Activated effector memory CD4-positive, alpha-beta T cell treated with Interleukin-2 at 50 U/mL for 16 hours (primary cell): Measurements from ENCODE around the gene IFI16.

Experiments used
- DNase-seq: peaks from one replicate; pipeline ENCODE4 v3.0.0-alpha.2; 2020

The IFI16 gene

DNA sequence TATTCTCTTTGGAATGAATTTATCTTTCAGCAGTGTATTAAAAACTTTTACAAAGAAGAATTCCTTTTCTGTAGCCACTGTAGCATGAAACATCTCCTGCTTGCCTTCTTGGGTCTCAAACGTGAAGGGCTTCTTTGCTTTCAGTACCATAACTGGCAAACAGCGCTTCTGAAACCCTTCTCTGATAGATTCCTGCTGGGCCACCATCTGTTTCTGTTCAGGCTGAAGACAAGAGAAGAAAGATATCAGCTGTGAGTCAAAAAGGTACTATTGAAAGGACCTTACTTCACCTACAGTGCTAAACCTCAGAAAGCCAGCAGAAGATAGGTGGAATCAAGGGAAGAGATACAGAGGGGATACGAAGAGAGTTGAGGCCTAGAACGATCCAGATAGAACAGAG, 56.4 kb downstream of the IFI16 start:
- no peak for DNase-seq

DNA sequence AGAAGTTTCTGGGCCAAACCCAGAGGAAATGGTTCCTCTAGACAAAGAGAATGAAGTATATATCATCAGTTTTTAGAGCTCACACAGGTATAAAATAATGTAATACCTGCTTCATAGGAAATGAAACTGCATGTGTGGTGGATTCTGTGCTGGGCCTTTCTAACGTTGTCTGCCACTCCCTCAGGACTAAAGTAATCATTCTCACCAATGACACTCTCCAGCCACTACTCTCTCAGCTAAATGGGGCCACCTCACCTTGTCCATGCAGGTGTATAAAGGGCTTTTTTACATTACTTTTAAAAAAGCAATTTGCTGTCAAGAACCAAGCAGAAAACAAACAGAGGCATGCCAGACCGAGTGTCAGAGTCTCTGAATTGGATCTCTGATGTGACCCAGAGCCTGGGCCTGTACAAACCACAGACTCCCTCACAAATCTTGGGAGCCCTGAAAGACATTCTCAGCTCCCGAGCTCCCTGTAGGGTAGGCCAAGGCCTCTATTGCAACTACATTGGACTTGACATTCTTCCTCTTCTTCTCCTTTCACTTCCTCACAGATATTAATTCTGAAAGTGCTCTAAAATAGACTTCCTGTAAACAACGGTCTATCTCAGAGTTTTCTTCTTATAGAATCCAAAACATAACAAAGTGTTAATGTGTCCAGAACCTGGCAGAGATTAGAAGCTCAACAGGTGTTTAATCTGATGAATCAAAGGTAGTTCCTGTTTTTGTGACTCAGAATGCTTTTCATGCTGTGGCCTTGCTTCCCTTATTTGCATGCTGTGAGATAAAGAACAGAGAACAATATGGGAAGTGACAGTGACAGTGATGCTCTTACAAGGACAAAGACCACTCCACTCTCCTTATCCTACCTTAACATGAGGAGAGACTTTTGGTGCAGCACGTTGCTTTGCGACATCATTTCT, 58.3 kb downstream of the IFI16 start:
- no peak for DNase-seq

DNA sequence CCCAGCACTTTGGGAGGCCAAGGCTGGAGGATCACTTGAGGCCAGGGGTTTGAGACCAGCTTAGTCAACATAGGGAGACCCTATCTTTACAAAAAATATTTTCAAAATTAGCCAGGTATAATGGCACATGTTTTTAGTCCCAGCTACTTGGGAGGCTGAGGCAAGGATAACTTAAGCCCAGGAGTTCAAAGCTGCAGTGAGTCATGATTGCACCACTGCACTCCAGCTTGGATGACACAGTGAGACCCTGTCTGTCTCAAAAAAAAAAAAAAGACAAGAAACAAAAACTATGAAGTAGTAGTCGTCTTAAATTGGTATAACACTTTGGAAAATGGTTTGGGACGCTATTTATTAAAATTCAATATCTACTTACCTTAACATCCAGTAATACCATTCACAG, 59.2 kb downstream of the IFI16 start:
- DNase-seq = no peak

DNA sequence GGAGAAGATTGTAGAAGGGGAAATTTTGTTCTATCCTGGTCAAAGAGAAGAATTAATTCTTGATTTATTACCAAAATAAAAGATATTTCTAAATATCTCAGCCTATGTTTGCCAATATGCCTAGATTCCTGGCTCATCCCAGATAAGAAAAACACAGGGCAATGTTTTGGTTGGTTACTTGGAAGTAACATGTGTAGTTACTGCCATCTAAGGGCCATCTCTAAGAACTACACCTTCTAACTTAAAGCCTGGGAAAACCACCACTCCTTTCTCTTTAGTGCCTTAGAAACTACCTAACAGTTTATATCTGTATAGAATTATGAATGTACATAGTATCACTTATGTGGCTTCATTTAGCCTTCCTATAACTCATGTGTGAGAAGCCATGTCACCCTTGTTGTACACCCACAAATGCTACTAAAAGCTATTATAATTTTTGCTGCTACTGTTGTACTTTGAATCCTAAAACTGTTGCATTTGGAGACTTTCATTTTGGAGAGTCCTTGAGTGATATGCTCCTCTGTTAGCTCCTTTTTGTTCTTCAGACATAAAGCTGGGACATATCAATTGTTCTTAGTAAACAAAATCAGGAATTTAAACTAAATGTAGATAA, 62.4 kb downstream of the IFI16 start:
- DNase-seq = no peak

DNA sequence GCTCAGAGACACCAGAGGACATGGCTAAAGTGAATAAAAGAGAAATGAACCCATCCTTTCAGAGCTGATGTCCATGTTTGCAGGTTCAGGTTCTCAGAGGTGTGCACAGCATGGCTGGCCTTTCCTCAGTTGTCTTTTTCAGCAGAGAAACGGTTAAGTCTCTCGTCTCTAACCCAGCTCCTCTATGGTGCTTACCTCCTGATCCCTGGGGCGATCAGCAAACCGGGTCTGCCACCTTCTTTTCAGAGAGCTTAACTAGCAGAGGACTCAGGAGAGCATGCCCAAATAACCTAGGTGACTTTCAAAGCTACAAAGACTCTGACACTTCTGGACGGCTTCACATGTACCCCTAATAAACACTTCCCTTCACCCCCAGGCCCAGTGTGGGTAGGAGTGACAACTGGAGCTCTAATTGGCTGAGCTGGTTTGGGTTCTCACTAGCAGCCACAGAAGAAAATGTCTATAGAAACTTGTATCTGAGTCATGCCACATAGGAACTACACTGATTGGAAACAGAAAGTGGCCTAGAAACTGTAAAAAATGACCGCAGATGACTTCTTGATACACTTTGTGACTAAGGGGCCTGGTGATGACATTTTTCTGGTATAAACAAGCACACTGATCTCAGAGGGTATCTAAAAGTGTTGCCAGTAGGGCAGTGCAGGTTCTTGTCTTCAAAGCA, 66.9 kb downstream of the IFI16 start, which contains the start of gene AIM2:
TSS of gene AIM2 (minus strand) at position 329 of the 682 bp plus-strand sequence. CDS start 3,267 bp downstream, outside the sequence.
- peak; percentile 46 for DNase-seq

DNA sequence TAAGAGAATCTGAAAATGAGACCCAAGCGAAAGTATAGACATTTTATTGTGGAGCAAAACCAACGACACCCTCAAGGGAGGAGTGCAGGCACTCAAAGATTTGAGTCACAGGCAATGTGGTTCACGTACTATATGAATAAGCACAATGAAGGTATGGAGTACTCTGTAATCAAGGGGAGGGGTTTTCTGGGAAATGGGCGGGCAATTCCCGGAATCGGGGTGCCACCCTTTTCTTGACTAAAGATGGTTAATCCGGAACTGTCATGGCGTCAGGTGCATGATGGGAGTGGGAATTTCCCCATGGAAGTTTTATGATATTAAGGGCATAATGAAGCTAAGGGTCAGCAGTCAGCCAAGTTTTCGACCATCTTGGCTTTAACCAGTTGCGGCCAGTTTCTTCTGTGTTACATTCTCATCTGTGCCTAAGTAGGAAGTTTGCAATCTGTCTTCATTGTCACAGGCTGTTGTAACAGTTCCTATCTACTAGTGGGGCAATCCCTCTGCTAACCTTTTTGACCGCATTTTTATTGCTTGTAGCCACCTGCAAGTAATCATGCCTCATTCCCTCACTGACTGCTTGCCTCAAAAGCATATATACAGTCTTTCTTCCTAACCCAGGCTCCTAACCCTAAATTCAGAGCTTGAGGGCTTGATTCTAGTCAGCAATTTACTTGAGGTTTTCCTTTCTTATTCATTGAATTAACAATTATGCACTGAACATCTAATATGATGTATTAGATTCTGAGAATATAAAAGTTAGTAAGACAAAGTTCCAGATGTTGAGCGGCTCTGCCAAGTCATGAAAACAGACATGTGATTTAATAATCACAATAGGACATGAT, 67.6 kb downstream of the IFI16 start:
- DNase-seq = peak; percentile 92

DNA sequence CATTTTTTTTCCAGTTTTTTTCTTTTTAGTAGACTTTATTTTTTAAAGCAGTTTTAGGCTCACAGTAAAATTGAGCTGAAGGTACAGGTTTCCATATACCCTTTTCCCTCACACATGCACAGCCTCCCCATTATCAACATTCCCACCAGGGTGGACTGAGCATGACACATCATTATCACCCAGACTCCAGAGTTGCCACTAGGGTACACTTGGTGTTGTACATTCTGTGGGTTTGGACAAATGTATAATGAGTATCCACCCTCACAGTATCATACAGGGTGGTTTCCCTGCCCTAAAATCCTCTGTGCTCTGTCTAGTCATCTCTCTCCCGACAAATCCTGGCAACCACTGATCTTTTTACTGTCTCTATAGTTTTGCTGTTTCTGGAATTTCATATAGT, 69.8 kb downstream of the IFI16 start:
- DNase-seq = no peak

DNA sequence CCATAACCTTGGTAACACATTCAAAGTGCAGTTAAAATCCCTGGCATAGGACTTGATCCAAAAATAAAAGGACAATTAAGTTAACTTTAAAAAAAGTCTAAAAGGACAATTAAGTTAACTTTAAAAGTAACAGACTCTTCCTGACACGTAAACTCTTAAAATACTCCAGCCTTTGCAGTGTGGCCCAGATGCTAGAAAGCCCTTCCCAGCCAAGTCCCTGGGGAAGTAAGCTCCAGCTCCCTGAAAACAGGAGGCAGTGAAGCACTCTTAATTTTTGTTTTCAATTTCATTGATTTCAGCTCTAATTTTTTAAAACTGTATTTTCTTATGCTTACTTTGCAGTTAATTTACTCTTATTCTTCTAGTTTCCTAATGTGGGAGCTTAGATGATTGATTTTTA, 71.9 kb downstream of the IFI16 start:
- no peak for DNase-seq

DNA sequence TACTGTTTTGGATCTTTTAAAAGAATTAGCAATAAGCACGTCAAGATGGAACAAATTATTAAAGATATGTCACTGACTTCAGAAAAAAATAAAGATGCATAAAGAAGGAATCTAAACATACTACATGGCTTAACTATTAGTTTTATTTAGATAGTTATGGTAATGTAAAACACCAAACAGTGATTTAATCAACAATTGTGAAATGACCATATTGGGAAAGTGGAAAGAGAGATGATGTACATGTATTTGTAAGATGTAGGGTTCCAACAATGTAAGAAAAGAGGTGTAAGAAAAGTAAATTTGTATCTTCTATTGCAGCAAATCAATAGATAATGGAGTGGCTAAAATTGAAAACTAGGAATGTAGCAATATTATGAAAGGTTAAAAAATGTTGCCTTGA, 73.3 kb downstream of the IFI16 start:
- DNase-seq = no peak

DNA sequence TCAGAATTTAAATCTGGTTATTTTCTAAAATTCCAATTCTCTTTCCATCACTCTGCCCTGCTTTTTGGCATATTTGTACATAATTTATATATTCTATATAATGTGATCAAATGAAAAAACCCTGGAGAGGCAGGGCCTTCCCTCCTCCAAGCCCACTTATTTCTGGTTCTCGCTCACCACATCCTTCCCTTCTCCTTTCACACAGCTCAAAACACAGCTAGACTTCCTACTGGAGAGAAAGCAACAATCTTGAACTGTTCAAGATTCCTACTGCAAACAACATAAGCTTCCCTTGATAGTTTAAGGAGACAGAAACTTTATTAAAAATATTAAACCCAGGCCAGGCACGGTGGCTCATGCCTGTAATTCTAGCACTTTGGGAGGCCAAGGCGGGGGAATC, 74.4 kb downstream of the IFI16 start:
- DNase-seq = no peak

DNA sequence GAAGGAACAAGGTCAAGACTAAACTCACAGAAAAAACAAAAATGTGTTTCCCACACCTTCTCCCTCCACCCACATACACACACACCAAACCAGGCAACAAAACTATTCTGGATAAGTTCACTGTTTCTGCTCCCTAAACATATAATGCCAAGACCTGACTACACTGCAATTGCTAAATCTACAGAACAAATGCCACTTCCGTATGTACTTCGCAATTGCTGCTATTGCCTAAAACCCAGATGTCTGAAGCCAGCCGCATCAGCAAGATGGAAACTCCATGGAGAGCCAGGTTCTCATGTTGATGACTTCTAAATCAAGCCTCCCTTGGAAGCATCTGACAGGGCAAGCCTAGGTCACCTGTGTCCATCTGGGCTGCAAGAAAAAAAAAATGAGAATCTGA, 75.2 kb downstream of the IFI16 start:
- no peak for DNase-seq

DNA sequence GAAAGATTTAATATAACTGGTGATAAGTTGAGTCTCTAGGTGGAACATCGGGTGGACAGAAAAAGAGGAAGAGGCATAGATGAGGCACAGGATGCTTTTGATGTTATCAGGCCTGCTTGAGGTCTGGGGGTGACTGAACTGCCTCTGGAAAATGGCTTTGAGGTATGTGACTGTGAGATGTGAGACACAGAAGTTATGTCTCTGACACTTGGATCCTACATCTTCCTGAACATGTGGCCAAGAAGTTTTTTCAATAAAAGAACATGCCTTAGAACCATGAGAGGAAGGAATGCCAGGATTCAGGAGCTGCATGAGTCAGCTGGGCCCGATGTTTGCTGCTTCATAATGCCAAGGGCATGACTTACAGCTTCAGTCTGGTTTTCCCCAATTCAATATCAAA, 78.3 kb downstream of the IFI16 start:
- DNase-seq = no peak

DNA sequence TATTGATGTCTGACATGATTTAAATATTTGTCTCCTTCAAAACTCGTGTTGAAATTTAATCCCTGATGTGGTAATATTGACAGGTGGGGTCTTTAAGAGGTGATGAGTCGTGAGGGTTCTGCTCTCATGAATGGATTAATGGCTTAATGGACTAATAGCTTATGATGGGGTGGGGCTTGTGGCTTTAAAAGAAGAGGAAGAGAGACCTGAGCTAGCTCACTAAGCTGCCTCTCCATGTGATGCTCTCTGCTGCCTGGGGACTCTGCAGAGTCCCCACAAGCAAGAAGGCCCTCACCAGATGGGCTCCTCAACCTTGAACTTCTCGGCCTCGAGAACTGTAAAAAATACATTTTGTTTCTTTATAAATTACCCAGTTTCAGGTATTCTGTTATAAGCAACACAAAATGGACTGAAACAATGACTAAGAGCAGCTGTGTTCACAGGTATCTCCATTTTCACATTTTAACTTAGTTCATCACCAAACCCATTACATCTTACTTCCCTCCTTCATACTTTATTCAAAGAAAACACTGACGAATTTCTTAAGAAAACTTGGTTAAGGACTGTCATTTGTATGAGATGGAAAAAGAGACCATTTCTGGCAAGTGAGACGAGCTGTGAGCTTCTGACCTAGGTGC, 79.0 kb downstream of the IFI16 start:
- DNase-seq = no peak

DNA sequence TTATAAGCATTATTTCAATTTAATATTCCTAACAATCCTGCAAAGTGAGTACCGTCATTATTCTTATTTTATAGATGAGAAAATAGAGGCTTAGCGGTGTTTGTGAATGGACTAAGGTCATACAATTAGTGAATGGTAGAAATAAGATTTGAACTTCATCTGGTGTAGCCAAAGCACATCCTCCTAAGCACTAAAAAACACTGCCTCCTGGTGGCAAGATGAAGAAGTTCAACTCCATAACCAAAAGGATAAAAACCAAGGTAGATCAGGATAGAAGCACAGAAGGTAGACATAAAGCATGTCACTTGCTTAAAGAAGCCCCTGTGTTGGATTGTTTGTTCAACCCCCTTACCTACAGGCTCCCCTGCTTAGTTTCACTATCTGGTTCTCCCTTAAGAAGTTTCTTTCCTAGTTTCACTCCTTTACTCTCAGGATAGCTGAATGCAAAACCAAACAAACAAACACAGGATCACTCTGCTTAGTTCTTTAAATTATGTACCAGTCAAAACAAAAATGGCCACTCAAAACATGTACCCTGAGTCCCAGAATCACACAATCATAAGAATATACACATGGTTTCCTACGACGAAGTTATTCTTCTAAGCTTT, 79.6 kb downstream of the IFI16 start:
- DNase-seq = no peak

DNA sequence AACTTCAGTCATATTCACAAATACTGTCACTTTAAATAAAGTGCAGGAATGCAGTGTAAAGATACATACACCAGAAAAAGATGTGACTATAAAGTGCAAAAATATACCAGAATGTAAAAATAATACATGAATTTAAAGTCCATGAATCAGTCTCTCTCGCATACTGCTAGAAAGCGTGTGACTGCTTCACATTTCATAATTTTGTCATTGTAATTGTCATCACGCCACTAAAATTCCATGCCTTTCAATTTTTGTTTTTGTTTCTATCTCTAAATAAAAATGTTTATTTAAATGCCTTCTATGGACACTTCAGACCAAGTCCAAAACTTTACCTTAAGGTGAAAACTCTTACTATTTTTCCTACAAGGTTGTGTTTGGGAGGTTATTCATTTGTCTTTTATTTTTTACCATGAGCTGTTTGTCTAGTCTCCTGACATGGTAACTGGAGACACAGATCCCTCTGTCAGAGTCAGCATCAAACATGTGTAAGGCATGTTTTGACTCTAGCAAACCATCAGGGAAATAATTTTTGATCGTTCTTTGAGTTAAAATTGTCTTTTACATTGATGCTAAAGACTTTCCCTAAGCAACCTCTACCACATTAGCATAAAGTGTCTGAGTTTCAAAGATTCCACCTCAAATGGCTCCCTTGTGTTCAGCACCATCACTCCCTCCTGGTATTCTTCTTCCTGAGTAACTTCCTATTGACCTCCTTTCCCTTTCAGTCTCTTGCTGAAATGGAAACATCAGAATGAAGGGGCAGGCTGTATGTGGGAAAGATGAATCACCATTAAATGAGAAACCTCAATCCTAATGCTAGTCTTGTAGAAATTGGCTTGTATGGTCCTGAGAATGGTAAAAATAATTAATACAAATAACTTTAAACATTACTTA, 80.8 kb downstream of the IFI16 start:
- no peak for DNase-seq

DNA sequence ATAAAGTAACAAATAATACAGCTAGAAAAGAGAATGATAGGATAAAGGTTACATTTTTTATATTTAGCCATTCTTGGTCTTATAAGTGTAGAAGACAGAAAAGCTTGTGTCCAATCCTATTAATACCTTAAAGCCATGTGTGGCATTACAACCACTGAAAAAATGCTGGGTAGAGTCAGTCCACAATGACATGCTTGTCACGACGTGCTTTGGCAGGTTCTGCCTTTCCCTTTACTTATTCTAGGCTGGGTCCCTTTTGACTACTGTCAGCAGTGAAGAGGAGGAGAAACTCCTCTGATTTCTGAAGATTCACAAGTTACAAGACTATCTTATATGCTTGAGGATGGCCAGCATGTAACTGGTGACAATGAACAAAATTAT, 81.5 kb downstream of the IFI16 start:
- DNase-seq = no peak

DNA sequence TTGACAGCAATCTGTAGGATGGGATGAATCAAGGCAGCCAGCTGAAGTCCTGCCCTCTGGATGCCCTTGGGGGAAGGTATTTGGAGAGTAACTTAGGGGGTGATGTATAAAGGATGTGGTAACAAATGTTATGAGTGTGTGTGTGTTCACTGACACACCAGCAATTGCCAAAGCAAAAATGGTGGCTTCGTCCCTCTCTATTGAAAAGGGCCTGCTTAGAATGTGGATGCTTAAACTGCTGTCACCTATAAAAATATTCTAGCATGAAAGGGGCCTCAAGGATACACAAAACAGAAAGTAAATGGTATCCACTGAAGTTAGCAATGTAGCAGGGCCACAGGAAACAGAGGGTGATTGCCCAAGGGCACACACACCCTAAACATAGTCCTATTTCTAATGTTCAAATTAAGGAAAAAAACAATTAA, 81.9 kb downstream of the IFI16 start:
- no peak for DNase-seq

DNA sequence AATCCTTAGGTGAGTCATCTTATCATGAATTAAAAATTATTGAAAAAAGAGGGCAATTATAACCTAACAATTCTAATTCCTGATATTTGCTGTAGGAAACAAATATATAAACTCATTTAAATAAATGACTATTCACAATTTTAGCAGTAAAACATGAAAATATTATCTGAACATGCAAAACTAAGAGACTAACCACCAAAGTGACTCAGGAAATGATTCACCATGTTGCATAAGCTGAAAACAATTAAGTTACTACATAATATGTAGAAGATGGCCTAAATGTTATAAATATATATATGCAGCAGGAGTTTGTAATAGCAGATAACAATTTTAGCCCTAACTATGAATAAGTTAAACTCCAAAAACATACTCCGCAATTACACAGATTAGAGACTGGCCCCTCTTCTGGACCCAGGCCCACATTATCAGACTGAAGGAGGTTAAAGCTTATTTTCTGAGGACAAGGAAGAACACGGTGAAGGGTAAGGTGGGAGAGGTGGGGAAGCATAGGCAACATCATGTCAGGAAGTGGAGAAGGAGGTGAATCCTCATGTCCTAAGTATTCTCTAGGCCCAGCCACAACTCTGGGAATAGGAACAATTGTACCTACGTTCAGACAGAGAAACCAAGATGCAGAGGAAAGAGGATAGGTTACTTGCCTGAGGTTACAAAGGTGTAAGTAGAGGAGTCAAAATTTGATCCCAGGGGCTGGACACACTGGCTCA, 82.5 kb downstream of the IFI16 start:
- DNase-seq = no peak

DNA sequence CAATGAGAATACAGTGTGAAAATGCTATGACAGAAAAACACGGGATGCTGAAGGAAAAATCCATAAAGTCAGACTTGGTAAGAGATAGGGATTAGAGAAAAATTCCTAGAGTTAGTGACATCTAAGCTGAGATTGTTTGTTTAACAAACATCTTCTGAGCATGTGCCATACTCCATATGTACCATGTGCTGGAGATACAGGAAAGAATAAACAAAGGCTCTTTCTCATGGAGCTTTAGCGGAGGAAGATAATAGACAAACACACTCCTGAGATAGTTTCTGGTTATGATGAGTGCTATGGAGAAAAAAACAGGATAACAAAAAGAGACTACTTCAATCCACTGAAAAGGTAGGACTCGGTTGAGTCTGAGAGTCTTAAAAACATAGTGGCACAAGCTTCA, 88.9 kb downstream of the IFI16 start:
- DNase-seq = no peak

DNA sequence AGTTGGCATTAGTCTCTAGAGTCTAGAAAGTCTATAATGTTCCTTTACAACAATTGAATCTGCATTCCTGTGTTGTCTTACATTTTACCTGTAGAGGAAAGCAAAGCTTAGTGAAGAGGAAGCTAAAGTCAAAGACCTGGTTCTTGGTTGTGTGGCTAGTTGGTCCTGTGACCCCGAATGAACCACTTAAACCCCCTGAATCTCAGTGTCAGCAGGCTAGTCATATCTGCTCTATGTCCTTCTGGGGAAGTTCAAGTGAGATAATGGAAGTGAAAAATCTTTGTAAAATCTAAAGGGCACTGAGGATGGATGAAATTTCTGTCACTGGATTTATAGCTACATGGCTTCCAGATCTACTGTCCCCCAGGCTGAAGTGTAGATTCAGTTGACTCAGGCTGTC, 90.9 kb downstream of the IFI16 start:
- no peak for DNase-seq
